ENCODE measurements around the gene PRKCH. TPM values are rescaled to one million over a fixed set of nuclear protein-coding genes. Genes with fewer than 3 reads are reported as not detected.

PRKCH gene
- total and polyA plus RNA-seq, 9 of the 15 experiments (the other 6 are each of a cell fraction or from before 2014, with no cell fraction given): 0.61 to 4.4 (median 4.0) TPM

GRCh38 chr14:61438497-61438859 is 117.1 kb downstream of the PRKCH start:
- Histone ChIP-seq H3K9me3 (replicated peaks; ENCODE audit: control insufficient read depth, insufficient read depth, low read depth, low read length) (no peaks in the 10 kb centered on the region), H3K9me1 (ENCODE audit: control insufficient read depth, insufficient read depth, low read length) (no peaks in the 10 kb centered on the region), H4K20me1 (replicated peaks; ENCODE audit: control insufficient read depth, insufficient read depth, low read length) (no peaks in the 10 kb centered on the region), H3K4me1 (replicated peaks in 1 of 2; ENCODE audit: control insufficient read depth in 2 of 2, insufficient read depth in 2 of 2, low read length in 2 of 2) (no peaks in the 10 kb centered on the region; a peak in 1 of 5 replicates), H3K4me2 (ENCODE audit: insufficient read depth, low read length) (no peak overlapping the region), H3K27me3 (ENCODE audit: control insufficient read depth in 2 of 2, insufficient read depth in 2 of 2, low read length in 2 of 2) (no peaks in the 10 kb centered on the region), H3K36me3 (ENCODE audit: control insufficient read depth, insufficient read depth, low read length) (no peaks in the 10 kb centered on the region), H3K79me2 (ENCODE audit: control insufficient read depth, insufficient read depth, low read length) (no peaks in the 10 kb centered on the region), H3K4me3 (no peak overlapping the region), H2AFZ (ENCODE audit: low read depth, low read length) (peak overlapping the region; percentile 55; the same call in 1 of the 2 replicates), H3K9ac (ENCODE audit: insufficient read depth in 1 of 2, low read depth in 2 of 2, low read length in 2 of 2) (no peak overlapping the region), H3K27ac (ENCODE audit: extremely low read depth, low read depth, low read length) (no peak overlapping the region)
- CTCF ChIA-PET (ENCODE audit: low intra/inter-chr PET ratio): no interaction called here
- in situ Hi-C loops (cut with MboI) (no loop called here), intact Hi-C loops (cut with micrococcal nuclease) (no loop called here)
- BruUV-seq (replicated peaks): no TSS peak
- FAIRE-seq (no peak), DNase-seq (ENCODE audit: extremely low read depth in 1 of 4, low spot score in 3 of 4) (no peak), ATAC-seq (no peak)
- TF ChIP-seq BRCA1 (IDR thresholded peaks at IDR 0.05) (no peak), BRCA1 (CRISPR knock-in tag; IDR thresholded peaks at IDR 0.05) (no peak), NBN (IDR thresholded peaks at IDR 0.05; ENCODE audit: low read depth) (no peak), CEBPZ (IDR thresholded peaks at IDR 0.05; ENCODE audit: borderline replicate concordance, low read depth, low read length) (no peak), CEBPG (CRISPR knock-in tag; IDR thresholded peaks at IDR 0.05) (no peak), CEBPG (tag; conservative IDR thresholded peaks at IDR 0.05 in 1 of 2, IDR thresholded peaks at IDR 0.05 in 1 of 2) (no peak), U2AF1 (optimal IDR thresholded peaks at IDR 0.05; ENCODE audit: low read depth, low read length) (no peak), CCAR2 (IDR thresholded peaks at IDR 0.05; ENCODE audit: low read depth, low read length) (no peak), ZNF639 (CRISPR knock-in tag; conservative IDR thresholded peaks at IDR 0.05 in 1 of 2, IDR thresholded peaks at IDR 0.05 in 1 of 2) (no peak), ETS1 (conservative IDR thresholded peaks at IDR 0.05; ENCODE audit: control insufficient read depth, low read depth, low read length) (no peak)
- WGBS (ENCODE audit: insufficient coverage, low coverage, missing lambda C conversion rate): 17% methylated on average over 2 of the region's 2 CpGs
- POLR2A ChIA-PET: interaction anchor here (0.5 kb wide), 1 partner anchor 856 kb away, joined by 3 read pairs; no protein-coding TSS in a partner anchor
